OCI-LY1 (cell line): Measurements from ENCODE around the gene PDE4D.

ENCODE experiments used
- EZH2 ChIP-seq: fragments of 200-600 bp; sonication (generic), shearing (Covaris generic); IDR thresholded peaks from 2 replicates; pipeline ENCODE4 v1.8.0; 2017; ENCODE audit warnings: borderline replicate concordance, mixed run types, mild to moderate bottlenecking, antibody characterized with exemption, low read length, moderate library complexity, mixed read lengths
- TF ChIP-seq, protein P1 (sequence below): fragments of 200-600 bp; sonication (generic), shearing (Covaris generic); IDR thresholded peaks from 2 replicates; pipeline ENCODE4 v1.5.1; 2017; ENCODE audit warnings: mild to moderate bottlenecking, antibody characterized with exemption, low read length, moderate library complexity, mixed read lengths

DNA sequence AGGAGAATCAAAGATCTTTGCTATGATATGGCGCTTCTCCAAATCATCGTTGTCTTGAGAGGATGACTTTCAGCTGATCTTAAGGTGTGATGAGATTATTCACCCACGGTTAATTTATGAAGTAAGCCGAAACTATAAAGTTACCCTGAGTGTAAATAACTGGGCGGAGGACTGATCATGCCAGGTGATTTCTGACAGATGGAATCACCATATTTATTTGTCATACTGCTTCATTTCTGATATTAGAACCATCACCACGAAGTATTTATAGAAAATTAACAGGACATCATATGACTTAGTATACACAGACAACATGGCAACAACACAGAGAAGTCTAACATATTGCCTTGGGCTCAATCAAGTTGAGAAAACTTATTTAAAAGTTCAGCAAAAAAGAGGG lies 708.8 kb downstream of the PDE4D start:
- TF ChIP-seq, protein P1, sequence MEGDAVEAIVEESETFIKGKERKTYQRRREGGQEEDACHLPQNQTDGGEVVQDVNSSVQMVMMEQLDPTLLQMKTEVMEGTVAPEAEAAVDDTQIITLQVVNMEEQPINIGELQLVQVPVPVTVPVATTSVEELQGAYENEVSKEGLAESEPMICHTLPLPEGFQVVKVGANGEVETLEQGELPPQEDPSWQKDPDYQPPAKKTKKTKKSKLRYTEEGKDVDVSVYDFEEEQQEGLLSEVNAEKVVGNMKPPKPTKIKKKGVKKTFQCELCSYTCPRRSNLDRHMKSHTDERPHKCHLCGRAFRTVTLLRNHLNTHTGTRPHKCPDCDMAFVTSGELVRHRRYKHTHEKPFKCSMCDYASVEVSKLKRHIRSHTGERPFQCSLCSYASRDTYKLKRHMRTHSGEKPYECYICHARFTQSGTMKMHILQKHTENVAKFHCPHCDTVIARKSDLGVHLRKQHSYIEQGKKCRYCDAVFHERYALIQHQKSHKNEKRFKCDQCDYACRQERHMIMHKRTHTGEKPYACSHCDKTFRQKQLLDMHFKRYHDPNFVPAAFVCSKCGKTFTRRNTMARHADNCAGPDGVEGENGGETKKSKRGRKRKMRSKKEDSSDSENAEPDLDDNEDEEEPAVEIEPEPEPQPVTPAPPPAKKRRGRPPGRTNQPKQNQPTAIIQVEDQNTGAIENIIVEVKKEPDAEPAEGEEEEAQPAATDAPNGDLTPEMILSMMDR: no peak
- TF ChIP-seq EZH2: no peak
